HG02610 (cell line): ENCODE results near the gene PIGN.
A peak's percentile ranks its signal among the peaks of the same experiment; 100 is the strongest.

Experiments
- ATAC-seq: cut with Tn5 transposase; IDR thresholded peaks from one replicate; pipeline ENCODE4 v1.9.1; 2021; ENCODE audit warnings: mild to moderate bottlenecking, moderate library complexity; ENCODE audit not compliant: unreplicated experiment

The PIGN gene

GRCh38 chr18:62109676-62110075 is 77.2 kb downstream of the PIGN start:
- ATAC-seq = no peak

- ATAC-seq = no peak
These were observed 79.0 kb downstream of the PIGN start for GRCh38 chr18:62107881-62108280.

- no peak for ATAC-seq
These were observed 80.6 kb downstream of the PIGN start for GRCh38 chr18:62106271-62106670.

- ATAC-seq = no peak
These were observed 81.5 kb downstream of the PIGN start for GRCh38 chr18:62105376-62105775.

- peak; percentile 87 for ATAC-seq
These were observed 84.6 kb downstream of the PIGN start for GRCh38 chr18:62102221-62102620.

- ATAC-seq = no peak
These were observed 85.5 kb downstream of the PIGN start for GRCh38 chr18:62101321-62101721.

- ATAC-seq = no peak
These were observed 87.9 kb downstream of the PIGN start for GRCh38 chr18:62098960-62099359.

- ATAC-seq = no peak
These were observed 89.2 kb downstream of the PIGN start for GRCh38 chr18:62097698-62098097.

GRCh38 chr18:62091487-62092120 is 95.3 kb downstream of the PIGN start:
- no peak for ATAC-seq

- ATAC-seq = no peak
These were observed 97.7 kb downstream of the PIGN start for GRCh38 chr18:62089174-62089573.

GRCh38 chr18:62088156-62088555 is 98.7 kb downstream of the PIGN start:
- no peak for ATAC-seq

GRCh38 chr18:62085756-62086155 is 101.1 kb downstream of the PIGN start:
- no peak for ATAC-seq

- ATAC-seq = no peak
These were observed 105.0 kb downstream of the PIGN start for GRCh38 chr18:62081761-62082294.

GRCh38 chr18:62081248-62081647 is 105.6 kb downstream of the PIGN start:
- no peak for ATAC-seq

- ATAC-seq = no peak
These were observed 106.5 kb downstream of the PIGN start for GRCh38 chr18:62080172-62080900.

GRCh38 chr18:62073461-62074281 is 113.2 kb downstream of the PIGN start:
- ATAC-seq = no peak

GRCh38 chr18:62072370-62072769 is 114.5 kb downstream of the PIGN start:
- no peak for ATAC-seq

GRCh38 chr18:62071071-62071470 is 115.8 kb downstream of the PIGN start:
- no peak for ATAC-seq

GRCh38 chr18:62070302-62070701 is 116.6 kb downstream of the PIGN start:
- no peak for ATAC-seq

- no peak for ATAC-seq
These were observed 117.3 kb downstream of the PIGN start for GRCh38 chr18:62069556-62069955.

GRCh38 chr18:62066102-62066818 is 120.6 kb downstream of the PIGN start:
- ATAC-seq = no peak
